Measurements from ENCODE around the gene PTGES.

Gene PTGES

DNA sequence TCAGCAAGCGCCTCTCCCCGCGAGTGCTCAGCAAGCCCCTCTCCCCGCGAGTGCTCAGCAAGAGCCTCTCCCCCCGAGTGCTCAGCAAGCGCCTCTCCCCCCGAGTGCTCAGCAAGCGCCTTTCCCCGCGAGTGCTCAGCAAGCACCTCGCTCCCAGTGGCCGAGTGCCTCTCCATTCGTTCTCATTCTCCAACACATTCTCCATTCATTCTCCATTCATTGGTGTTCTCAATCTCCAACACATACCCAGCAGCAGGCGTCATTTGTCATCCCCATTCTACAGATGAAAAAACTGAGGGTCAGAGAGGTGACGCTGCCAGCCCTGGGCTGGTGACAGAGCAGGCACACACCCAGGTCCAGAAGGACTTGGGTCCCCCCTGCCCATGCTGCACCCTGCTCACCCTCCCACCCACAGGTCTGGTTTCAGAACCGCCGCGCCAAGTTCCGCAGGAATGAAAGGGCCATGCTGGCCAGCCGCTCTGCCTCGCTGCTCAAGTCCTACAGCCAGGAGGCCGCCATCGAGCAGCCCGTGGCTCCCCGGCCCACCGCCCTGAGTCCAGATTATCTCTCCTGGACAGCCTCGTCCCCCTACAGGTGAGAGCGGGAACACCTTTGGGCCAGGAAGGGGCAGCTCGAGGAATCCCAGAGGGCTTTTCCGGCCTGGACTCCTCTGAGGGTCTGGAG, 32.5 kb downstream of the PTGES start:
- no peak for DNase-seq (ENCODE audit: low read depth in 4 of 4, low spot score in 1 of 4)

DNA sequence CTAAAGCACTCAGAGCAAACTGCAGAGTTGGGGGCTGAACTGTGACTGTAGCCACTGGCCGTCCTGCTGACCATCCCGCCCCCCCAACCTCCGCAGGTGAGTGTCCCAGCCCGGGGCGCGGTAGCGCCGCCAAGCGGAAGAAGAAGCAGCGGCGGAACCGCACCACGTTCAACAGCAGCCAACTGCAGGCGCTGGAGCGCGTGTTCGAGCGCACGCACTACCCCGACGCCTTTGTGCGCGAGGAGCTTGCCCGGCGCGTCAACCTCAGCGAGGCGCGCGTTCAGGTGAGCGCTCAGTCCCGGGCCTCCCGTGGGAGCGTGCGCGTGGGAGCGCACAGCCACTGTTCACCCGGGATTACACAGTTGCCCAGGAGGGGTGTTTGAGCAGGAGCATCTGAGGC, 33.7 kb downstream of the PTGES start:
- no peak for DNase-seq (ENCODE audit: low read depth in 4 of 4, low spot score in 1 of 4)

DNA sequence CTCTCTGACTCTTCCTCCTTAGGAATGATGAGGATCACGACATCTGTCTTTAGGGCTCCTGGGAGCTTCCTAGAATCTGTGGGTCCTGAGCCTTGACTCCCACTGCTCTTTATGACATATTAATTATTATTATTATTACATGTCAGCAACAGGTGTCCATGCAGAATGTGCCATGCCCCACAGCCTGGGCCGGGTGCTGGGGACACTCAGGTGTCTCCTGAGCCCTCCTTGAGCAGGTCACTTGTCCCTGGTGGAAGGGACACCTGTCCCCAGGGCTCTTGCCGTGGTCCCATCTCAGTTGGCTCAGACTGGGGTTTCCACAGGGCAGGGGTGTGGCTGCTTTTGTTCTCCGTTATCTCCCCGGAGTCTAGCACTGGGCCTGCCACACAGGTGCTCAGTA, 34.2 kb downstream of the PTGES start:
- DNase-seq (ENCODE audit: low read depth in 4 of 4, low spot score in 1 of 4), result no peak

DNA sequence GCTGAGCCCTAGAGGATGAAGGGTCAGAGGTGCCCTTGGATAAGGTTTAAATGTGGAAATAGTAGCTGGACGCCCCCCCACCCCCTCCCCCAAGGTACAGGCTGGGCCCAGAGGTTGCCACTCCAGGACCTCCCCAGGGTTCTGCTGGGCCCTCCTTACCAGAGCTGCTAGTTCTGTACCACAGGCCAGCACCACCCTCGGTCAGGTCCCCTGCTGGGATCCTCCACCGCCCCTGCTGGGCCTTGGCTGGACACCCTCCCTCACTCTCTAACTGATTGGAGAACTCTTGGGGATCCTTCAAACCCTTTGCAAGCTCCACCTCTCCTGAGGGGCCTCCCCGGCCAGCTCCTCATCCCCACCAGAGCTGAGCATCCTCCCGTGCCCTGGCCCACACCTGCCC, 34.9 kb downstream of the PTGES start:
- no peak for DNase-seq (ENCODE audit: low read depth in 4 of 4, low spot score in 1 of 4)

DNA sequence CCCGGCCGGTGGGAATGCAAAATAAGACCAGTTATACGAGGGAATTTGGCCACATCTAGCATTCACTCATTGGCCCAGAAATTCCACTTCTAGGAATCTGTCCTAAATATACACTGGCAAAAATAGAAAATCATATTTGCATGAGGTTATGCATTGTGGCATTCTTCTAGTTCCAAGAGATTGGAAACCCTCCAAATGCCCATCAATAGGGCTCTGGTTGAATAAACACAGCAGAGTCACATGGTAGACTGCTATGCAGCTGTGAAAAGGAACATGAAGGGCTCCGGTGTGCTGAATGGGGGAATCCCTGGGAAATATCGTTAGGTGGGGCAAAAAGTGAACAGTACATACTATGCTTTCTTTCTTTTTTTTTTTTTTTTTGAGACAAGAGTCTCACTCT, 36.8 kb downstream of the PTGES start:
- DNase-seq (ENCODE audit: low read depth in 4 of 4, low spot score in 1 of 4), result no peak

DNA sequence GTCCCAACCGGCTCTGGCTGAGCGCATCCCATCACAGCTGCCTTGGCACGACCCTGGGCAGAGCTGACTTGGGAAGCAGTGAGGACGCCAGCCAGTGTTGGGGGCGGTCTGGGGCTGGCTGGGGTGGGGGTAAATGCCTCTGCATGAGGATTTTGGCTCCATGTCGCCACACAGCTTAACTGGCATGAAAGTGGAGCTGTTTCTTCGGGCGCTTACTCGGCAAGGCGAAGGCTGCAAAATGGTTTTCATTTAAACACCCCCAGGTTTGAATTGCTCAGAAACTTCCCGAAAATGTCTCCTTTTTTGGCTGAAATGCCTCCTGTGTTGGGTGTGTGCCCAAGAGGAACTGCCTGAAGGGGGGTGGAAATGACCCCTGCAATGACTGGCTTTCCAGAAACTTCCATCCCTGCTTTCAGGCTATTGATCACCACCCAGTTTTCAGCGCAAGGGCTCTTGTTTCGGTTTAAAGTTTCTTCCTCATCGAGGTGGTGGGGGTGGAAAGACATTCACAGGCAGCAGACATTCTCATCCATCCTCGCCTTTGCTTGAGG, 38.3 kb downstream of the PTGES start:
- DNase-seq (ENCODE audit: low read depth in 4 of 4, low spot score in 1 of 4), result no peak

DNA sequence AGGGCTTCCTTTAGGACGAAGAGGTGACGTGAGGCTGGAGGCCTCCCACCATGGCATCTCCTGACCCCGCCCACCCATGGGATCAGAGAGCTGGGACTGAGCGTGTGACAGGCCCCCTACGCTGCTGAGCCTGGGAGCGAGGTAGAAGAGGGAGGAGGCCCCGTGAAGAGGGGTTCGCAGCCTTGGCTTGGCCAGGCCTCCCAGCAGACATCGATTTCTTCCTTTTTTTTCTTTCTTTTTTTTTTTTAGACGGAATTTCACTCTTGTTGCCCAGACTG, 39.5 kb downstream of the PTGES start:
- no peak for DNase-seq (ENCODE audit: low read depth in 4 of 4, low spot score in 1 of 4)

DNA sequence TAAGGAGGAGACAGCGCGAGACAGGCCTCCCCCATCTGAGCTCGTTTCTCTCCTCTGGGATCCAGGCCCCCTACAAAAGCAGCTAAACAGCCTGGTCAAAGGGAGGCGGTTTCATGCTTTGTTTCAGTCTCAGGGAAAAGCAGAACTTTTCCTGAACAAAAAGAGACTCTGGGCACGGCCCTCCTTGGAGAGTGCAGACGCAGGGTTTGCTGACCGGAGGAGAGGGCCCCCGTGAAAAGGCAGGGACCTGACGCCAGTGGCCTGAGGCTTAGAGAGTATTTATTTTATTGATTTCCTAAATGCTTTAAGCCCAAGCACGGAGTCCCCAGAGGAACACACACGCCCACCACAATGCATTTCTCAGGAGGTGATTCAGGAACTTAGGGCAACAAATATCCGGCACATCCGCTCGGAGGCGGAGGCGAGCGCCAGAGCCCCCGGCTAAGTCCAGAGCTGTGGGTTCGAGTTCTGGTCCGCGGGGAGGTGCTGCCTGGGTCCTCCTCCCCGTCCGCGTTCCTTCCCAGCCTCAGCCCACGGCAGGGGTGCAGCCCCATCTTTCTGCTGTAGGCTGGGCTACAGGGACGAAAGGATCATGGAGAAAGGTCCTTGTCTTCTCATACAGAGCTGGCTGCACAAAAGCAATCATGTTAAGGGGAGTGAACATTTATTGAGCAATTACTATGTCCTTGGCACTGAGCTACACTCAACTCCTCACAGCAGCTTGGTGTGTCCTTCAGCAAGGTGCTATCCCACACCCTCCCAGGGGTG, 40.0 kb downstream of the PTGES start:
- DNase-seq (ENCODE audit: low read depth in 4 of 4, low spot score in 1 of 4), result no peak

DNA sequence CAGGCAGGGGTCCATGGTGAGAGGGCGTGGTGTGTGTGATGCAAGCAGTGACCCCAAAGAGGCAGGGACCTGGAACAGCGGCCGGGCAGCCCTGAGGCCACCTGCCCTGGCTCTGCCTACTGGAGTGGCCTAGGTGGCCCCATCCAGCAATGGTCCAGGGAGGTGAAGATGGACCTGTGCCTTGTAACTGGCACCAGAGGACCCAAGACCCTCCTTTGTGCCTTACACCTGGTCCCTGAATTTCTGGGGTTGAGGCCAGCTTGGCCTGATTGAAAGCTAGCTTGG, 42.7 kb downstream of the PTGES start:
- no peak for DNase-seq (ENCODE audit: low read depth in 4 of 4, low spot score in 1 of 4)

DNA sequence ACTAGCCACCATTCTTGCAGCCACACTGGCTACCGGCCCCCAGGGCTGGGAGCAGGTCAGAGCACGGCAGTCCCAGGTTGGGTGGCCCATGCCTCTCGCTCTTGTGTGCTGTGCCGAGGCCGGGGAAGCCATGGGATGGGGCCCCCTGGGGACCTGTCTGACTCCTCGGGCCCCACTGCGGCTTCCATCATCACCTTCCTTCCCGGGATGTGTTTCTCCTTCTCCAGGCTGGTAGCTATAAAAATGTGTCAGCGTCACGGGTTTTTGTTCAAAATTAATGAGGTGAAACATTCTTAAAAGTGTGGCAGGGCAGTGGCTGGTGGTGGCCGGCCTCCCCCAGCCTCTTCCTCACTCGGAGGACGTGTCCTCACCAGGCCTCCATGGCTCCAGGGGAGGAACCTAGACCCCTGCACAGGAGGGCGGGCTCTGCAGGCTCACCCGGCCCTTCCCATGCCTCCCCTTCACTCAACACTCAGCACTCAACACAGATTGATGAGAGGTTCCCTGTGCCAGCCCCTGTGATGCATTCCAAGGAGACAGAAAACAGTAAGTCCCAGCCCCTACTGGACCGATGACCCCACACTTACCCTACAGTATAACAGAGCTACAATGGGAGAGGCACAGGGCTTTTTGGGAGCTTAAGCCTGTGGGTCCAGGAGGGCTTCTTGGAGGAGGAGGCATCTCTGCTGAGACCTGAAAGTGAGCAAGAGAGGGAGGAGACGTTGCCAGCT, 43.2 kb downstream of the PTGES start:
- DNase-seq (ENCODE audit: low read depth in 4 of 4, low spot score in 1 of 4), result no peak

DNA sequence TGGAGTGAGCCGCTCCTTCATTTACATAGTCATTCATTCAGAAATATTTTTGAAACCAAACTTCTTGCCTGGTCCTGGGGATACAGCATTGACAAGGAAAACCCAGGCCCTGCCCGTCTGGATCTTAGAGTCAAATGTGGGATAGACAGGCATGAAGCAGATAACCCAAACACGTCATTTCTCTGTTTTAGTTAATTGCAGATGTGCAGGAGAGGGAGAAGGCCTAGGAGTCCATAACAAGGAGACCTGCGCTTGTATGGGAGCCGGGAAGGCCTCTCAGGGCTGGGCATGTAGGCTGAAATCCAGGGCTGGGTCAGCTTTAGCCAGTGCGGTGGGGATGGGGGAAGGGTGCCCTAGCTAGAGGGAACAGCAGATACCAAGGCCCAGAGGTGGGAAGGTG, 44.0 kb downstream of the PTGES start:
- no peak for DNase-seq (ENCODE audit: low read depth in 4 of 4, low spot score in 1 of 4)

DNA sequence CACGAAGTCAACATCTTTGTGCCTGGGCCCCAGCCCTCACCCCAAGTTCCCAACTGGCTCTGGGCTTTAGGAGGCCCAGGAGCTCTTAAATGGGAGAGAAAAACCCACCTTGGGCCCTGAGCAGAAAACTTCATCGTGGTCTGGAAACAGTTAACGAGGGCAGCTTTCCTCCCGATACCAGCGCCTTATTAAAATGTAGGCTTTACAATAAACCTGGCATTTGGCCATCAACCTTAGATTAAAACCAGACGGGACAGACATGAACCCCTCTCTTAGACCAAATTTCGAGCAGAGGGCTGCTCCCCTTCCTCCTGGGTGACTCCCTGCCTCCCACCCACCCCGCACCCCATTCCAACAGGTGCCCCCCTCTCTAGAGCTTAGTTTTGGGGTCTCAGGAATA, 48.0 kb downstream of the PTGES start:
- DNase-seq (ENCODE audit: low read depth in 4 of 4, low spot score in 1 of 4), result no peak

DNA sequence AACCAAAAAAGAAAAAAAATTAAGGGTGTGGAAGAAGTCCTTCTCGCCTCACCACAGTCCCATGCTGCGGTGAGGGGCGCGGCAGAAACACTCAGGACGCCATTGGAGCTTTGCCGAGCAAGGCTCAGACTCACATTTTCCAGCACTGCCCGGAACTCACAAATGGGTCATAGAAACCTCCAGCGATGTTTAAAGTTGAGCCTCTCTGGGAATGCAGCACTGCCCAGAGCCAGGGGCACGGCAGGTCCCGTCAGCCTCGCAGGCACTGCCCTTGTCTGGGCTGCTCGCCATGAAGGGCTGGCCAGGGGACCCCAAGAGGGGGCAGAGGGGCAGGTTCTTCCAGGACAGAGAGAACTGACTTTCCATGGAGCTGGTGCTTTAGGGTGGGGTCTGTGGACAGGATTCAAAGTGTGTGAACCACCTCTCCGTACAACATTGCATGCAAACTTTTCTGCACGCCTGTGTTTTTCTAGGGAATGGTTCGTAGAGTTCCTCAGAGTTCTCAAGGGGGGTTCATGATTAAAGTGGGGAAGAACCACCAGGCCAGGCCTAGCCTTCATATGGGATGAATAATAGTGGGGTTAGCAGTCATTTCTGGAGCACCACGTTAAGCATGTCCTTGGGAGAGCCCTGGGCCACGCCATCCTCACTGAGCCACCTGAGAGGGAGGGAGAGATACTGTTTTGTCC, 49.0 kb downstream of the PTGES start:
- no peak for DNase-seq (ENCODE audit: low read depth in 4 of 4, low spot score in 1 of 4)

DNA sequence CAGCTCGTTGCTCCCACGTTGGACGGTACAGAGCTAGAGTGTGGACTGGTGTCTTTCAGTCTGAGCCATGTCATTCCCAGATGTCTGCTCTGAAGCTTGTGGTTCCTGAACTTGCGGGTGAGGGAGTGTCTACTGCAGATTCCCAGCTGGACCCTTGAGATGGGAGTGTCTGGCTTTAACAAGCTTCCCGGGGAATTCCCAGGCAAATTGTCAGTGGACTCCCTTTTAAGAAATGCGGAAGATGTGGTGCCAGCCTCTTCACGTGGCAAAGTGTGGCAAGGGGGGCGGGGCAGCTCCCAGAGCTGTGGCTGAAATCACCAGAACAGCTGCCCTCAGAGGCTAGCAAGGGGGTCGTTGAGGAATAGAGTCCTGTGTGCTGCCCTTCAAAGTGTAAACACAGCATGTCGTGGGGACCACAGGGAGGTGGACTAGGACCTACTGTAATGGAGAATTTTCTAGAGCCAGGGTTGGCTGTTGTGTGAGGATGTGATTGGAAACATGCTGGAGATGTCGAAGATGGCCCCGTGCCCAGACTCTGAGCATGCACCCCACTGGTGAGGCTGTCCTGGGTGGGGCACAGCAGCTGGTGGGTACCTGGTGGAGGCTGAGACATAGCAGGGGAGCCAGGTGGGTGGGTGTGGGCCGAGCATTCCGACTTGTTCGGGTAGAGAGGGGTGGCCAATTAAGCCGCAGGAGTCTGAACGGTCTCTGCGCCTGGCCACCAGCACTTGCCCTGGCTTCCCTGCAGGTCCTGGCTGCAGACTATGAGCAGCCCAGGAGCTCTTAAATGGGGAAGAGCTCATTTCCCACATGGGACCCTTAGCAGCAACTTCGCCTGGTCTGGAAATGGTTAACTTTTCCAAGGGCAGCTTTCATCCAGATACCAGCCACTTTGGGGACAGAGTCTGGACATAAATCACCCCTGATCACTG, 50.0 kb downstream of the PTGES start:
- no peak for DNase-seq (ENCODE audit: low read depth in 4 of 4, low spot score in 1 of 4)

DNA sequence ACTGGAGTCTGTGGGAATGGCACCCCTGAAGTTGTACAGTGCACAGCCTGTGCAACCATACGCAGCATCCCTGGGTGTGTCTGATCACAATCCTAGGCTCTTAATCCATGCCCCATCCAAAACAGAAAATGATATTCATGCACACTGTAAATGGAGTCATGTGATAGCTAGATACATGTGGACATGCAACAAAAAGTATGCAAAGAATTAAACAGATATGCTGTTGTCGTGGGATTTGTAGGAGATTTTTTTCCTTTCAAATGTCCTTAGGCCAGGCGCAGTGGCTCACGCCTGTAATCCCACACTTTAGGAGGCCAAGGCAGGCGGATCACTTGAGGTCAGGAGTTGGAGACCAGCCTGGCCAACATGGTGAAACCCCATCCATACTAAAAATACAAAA, 51.3 kb downstream of the PTGES start:
- no peak for DNase-seq (ENCODE audit: low read depth in 4 of 4, low spot score in 1 of 4)

DNA sequence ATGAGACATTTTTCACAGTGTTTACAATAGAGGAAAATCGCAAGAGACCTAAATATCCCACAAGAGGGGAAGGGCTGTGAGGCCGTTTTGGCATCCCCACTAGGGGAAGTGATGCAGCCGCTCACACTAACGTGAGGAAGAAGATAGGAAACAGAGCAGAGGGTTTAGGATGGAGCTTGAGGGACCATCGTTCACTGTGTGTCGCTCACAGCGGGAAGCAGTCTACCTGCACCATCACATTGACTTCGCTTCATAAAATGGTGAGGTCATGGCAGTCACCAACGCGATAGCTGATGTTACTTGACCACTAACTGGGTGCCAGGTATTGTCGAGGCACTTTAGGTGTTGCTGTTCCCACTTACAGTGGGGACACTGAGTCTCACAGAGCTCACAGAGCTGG, 51.8 kb downstream of the PTGES start:
- DNase-seq (ENCODE audit: low read depth in 4 of 4, low spot score in 1 of 4), result no peak

DNA sequence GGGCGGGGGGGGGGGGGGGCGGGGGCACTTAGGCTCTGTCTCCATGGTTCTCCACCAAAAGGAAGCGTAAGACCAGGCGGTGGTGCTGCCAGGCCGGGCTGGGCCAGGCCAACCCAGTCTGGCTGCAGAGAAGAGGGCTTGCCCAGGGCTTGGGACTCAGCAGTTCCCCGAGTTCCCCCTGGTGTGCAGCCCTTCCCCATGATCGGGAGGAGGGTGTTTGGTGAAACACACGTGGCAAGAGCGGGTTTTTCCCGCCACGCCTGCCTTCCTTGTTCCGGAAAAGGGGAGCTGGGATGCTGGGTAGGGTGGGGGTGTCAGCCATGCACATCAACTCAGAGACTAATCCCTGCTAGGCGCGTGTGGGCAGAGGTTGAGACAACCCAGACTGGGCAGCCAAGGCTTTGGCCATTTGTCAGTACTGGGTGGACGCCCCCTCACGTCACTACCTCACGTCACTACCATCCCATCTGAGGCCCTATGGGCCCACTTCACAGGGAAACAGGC, 54.5 kb downstream of the PTGES start:
- peak in 1 of 4 experiments; percentile 10 for DNase-seq (ENCODE audit: low read depth in 4 of 4, low spot score in 1 of 4)

DNA sequence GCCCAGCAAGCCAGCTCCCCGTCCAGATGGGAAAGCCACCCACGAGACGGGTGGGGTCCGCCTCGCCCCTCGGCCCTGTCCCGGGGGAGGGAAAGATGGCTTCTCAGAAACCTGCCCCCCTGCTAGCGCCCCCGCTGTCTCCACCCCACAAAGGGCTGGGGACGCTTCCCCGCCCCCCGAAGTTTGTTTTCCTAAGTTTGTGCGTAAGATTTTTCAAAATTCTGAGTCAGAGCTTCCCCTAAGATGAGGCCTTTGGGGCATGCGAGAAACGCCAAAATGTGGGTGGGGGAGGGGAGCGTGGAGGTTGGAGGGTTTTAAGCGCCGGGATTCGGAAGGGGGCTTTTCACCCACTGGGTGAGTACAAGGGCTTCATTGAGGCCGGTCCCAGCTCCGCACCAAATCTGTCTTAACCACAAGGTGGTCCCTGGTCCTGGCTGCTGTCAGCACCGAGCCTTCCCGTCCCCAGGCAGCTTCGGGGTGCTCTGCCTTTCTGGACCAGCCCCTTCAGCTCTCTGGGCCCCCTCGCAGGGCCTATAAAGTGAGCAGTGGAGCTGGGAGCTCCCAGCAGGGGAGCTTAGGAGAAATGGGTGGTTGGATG, 55.1 kb downstream of the PTGES start:
- peak in 3 of 4 experiments; percentile 26 to 63 (median 36) for DNase-seq (ENCODE audit: low read depth in 4 of 4, low spot score in 1 of 4)

DNA sequence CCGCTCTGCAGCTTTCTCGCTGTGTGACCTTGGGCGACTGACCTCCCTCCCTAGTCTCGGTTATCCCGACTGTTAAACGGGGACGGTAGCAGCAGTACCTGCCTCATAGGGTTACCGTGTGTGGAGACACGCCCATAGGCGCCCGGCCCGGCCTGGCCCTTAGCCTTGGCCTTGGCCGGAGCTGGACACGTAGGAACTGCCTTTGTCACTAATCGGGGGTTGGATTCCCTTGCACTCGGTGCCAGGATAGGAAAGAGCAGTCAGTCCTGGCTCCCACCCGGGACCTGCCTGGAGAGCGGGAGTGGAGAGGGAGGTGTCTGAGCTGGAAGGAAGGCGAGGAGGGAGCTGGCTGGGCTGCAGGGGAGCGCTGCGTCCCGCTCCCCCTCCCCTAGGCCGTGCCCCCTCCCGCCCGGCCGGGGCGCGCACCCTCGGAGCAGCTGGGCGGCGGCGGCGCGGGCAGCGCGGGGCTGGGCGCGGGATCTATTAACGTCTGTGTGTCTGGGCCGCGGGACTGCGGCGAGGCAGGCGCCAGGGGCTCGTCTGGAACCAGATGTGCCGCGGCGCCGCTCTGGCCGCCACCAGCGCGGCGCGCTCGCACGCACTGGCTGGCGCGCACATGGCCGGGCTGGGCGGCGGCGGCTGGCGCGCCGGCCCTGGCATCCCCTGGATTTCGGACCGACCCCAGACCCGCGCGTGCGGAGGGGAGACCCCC, 55.7 kb downstream of the PTGES start:
- peak in 2 of 4 experiments; percentile 4 to 12 for DNase-seq (ENCODE audit: low read depth in 4 of 4, low spot score in 1 of 4)
